Mesodermal cell (in vitro differentiated cells): ENCODE data around the gene SARS2.

ENCODE experiments used
- H3K27ac ChIP-seq: 2 replicates; pipeline ENCODE4 v1.7.0; 2013; ENCODE audit warnings: mild to moderate bottlenecking, low read depth, low read length, moderate library complexity; ENCODE audit not compliant: severe bottlenecking
- H3K36me3 ChIP-seq: 2 replicates; pipeline ENCODE4 v1.7.1; 2013; ENCODE audit warnings: mild to moderate bottlenecking, low read length, moderate library complexity; ENCODE audit not compliant: control insufficient read depth, insufficient read depth
- H3K4me1 ChIP-seq: one replicate; pipeline ENCODE4 v1.7.1; 2013; ENCODE audit warnings: mild to moderate bottlenecking, low read length; ENCODE audit not compliant: insufficient read depth, control insufficient read depth, poor library complexity, severe bottlenecking
- H3K4me3 ChIP-seq: 2 replicates; pipeline ENCODE4 v1.7.0; 2013; ENCODE audit warnings: low read length, control low read depth, mild to moderate bottlenecking; ENCODE audit not compliant: insufficient read depth, poor library complexity, severe bottlenecking; ENCODE audit errors: extremely low read depth
- H3K9me3 ChIP-seq: 2 replicates; pipeline ENCODE4 v1.7.1; 2013; ENCODE audit warnings: mild to moderate bottlenecking, low read length, moderate library complexity; ENCODE audit not compliant: control insufficient read depth
- WGBS, 2 experiments: methylation state at CpG; one replicate each; pipeline ENCODE4 v1.1.5; 2013; ENCODE audit warnings: missing lambda C conversion rate in 2 of 2; ENCODE audit not compliant: insufficient coverage in 2 of 2; 5-methylcytosine and 5-hydroxymethylcytosine counted together

SARS2 gene

DNA sequence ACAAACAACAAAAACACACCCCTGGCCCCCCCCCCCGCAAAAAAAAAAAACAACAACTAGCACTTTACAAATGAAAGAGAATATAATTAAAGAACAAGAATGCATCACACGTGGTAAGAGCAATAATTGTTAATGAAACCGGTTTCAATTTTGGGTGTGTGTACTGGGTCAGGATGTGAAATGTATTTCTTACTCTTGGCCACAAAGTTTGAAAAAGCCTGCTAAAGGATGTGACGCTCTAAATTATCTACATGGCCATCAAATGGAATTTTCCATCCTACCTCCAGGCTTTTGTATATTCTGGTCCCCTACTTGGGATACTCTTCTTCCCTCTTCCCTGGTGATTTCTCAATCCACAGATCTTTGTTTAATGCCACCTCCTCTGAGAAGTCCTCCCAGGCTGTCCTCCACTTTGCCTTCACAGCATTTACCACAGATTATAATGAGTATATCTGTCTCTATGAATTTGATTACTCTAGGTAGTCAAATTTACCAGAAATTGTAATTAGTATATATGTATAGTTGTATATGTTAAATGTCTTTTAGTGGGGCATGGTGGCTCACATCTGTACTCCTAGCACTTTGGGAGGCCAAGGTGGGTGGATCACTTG is 2.1 kb downstream of the SARS2 start:
- 93 to 100% methylated on average over 1 to 2 of the region's 4 CpGs for WGBS, 2 experiments
- H3K4me3 ChIP-seq, result no peak overlapping the region
- H3K36me3 ChIP-seq, result peaks cover 46% of the 10 kb centered on the region
- H3K4me1 ChIP-seq, result peaks cover 4% of the 10 kb centered on the region
- H3K27ac ChIP-seq, result no peak overlapping the region
- peaks cover 2% of the 10 kb centered on the region for H3K9me3 ChIP-seq

DNA sequence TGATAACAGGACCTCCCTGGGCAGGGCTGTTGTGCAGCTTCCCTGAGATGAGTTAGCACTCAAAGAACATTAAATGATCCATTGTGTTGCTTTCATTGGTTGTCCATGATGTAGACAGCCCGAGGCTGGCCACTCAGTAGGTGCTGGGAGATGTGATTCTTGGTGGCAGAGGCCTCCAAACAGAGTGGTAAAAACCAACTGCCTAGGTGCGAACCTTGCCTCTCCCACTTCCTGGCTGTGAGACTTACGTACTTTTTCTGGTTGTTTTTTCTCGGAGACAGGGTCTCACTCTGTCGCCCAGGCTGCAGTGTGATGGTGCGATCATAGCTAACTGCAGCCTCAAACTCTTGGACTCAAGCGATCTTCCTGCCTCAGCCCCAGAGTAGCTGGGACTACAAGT is 6.2 kb downstream of the SARS2 start:
- WGBS, 2 experiments, result 97 to 98% methylated on average over 7 of the region's 7 CpGs
- H3K36me3 ChIP-seq, result peaks cover 45% of the 10 kb centered on the region

DNA sequence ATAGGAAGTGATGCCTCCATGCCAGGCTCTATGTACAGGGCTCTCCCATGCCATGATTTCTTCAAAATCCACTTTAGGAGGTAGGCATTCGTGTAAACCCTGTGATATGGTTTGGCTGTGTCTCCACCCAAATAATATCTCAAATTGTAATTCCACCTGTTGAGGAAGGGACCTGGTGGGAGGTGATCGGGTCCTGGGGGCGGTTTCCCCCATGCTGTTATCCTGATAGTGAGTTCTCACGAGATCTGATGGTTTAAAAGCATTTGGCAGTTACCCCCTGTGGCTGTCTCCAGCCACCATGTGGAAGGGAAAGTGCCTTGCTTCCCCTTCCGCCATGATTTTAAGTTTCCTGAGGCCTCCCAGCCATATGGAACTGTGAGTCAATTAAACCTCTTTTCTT is 8.1 kb downstream of the SARS2 start:
- no peak overlapping the region for H3K4me3 ChIP-seq
- H3K27ac ChIP-seq, result no peak overlapping the region
- peaks cover 40% of the 10 kb centered on the region for H3K36me3 ChIP-seq
- 94 to 95% methylated on average over 2 to 4 of the region's 5 CpGs for WGBS, 2 experiments
- no peaks in the 10 kb centered on the region for H3K4me1 ChIP-seq
- H3K9me3 ChIP-seq, result no peaks in the 10 kb centered on the region

More for the DNA sequence above, 6.2 kb downstream of the SARS2 start:
- Histone ChIP-seq H3K4me1 (no peaks in the 10 kb centered on the region), H3K4me3 (no peak overlapping the region), H3K9me3 (no peaks in the 10 kb centered on the region), H3K27ac (no peak overlapping the region)

DNA sequence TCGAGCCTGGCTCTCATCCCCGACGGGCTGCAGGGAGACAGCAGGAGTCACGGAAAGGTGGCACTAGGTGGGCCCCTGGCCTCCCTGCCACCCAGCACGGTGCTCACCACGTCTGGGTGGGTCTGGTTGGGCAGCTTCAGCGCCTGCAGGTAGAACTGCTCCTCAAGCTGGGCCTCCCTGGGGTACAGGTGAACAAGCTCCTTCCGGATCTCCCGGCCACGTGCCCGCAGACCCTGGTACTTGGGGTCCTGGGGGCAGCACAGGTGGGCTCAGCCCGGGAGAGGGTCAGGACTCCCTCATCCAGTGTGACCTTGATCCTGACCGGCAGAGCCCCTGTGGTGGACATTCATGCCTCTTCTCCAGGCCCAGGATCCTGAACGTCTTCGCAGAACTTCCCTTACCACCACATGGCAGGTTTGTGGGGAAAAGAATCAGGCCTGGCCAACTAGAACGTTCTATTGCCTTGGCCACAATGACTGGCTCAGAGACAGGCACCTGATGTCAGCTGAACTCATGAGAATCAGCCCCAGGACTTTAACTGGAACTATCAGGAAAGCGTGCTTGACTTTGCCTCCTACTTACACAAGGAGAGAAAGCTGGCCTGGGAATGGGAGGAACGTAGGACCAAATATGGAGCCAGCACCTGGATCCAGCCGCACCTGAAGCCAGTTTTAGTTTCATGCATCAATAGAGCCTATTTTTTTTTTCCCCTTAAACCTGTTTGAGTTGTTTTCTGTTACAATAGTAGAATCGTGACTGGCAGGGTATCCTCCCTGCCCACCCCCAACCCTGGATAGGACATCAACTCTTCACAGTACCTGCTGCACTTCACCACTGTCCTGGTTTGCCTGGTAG is 8.9 kb downstream of the SARS2 start:
- Histone ChIP-seq H3K4me3 (no peak overlapping the region), H3K4me1 (no peaks in the 10 kb centered on the region), H3K27ac (no peak overlapping the region), H3K9me3 (no peaks in the 10 kb centered on the region), H3K36me3 (peaks cover 40% of the 10 kb centered on the region)
- 96 to 98% methylated on average over 15 to 16 of the region's 20 CpGs for WGBS, 2 experiments

DNA sequence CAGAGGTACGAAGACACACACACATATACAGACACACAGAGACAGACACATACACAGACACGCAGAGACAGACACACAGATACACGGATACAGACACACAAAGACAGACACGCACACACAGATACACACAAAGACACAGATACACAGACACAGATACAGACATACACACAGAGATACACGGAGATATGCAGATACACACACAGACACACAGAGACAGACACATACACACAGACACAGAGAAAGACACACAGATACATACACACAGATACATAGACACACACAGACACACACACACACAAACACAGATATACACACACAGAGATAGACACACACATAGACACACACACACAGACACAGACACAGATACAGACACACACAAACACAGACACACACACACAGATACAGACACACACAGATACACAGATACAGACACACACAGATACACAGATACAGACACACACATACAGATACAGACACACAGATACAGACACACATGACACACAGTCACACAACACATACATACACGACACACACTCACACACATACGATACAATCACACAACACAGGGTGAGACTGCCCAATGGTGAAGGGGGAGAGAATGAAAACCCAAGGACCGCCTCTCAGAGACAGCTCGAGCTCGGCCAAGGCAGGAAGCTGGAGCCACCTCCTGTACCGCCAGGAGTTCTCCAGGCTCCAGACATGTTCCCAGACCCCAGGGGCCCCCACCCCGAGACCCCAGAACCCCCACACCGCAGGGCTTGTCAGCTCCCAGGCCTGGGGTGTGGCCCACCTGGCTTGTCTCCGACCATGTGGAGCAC is 9.8 kb downstream of the SARS2 start:
- WGBS, 2 experiments, result 87 to 90% methylated on average over 8 to 9 of the region's 14 CpGs
- Histone ChIP-seq H3K36me3 (peaks cover 34% of the 10 kb centered on the region), H3K4me3 (no peak overlapping the region), H3K9me3 (no peaks in the 10 kb centered on the region), H3K27ac (no peak overlapping the region), H3K4me1 (no peaks in the 10 kb centered on the region)

DNA sequence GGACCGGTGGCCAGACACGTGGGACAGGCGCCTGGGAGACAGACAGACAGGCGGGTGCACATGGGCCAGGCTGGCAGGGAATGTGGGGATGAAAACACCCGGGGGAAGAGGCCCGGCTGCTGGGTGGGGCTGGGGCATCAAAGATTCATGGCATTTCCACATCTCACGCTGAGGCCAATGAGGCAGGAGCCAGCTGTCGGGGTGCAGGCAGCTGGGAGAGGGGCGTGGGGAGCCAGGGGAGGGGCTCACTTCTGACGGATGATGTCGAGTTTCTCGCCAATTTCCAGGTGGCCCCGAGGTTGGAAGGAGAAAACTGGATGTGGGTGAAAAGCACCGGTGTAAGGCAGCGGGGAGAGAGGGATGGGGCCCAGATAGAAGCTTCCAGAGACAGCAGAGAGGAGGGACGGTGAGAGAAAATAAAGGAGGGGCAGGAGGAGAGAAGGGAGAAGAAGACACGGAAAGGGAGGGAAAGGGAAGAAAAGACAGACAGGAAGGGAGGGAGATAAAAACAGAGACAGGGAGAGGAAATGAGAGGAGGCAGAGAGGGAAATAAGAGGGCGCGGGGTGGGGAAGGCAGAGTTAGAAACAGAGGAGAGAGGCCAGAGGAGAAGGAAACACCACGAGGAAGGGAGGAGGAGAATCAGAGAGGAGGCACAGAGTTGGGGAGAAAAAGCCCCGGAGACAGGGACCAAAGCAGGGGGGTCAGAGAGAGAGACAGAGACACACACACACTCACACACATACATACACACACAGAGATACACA is 10.5 kb downstream of the SARS2 start:
- Histone ChIP-seq H3K9me3 (no peaks in the 10 kb centered on the region), H3K4me1 (no peaks in the 10 kb centered on the region), H3K36me3 (peaks cover 28% of the 10 kb centered on the region), H3K4me3 (no peak overlapping the region), H3K27ac (no peak overlapping the region)
- WGBS, 2 experiments, result 93 to 95% methylated on average over 19 to 20 of the region's 21 CpGs

DNA sequence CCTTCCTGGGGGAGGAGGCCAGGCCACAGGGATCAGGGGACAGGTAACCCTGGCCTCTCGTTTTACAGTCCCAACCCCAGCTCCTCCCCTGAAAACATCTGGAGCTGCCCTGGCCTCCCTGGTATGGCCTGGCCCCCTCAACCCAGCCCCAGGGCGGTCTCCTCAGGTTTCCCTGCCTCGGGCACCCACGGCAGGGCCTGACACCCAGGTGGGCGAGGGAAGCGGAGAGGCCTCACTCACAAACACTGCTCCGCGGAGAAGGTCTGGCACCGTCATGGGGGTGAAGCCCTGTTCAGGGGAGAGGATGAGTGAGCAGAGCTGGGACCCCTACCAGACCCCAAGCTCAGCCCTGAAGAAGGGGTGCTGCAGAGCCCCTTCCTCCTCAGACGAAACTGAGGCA is 12.0 kb downstream of the SARS2 start:
- Histone ChIP-seq H3K36me3 (peaks cover 15% of the 10 kb centered on the region), H3K4me3 (no peak overlapping the region), H3K9me3 (no peaks in the 10 kb centered on the region), H3K27ac (no peak overlapping the region), H3K4me1 (no peaks in the 10 kb centered on the region)
- 80 to 93% methylated on average over 2 to 9 of the region's 10 CpGs for WGBS, 2 experiments

DNA sequence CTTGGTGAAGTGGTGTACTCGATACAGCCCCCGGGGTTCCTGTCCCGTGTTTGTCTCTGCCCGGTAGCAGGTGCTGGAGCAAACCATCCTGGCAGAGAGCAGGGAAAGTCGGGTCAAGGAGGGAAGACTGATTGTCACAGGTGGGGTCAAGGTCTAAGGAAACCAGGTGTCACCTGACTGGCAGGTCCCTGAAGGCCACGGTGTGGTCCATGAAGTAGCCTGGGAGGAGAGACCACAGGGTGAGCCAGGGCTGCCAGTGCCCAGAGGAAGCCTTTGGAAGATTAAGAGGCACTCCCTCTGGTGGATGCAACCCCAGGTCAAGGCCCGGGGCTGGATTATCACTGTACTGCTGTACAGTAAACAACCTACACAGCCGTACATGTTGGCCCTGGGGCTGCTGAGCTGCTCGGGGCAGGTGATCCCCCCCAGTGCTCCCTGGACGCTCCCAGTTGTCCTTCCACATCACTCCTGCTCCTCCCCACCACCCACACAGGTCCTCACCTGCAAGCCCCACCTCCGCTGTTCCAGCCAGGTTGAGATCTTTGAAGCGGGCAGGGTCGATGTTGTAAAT is 12.6 kb downstream of the SARS2 start:
- peaks cover 14% of the 10 kb centered on the region for H3K36me3 ChIP-seq
- H3K4me3 ChIP-seq, result no peak overlapping the region
- H3K27ac ChIP-seq, result no peak overlapping the region
- H3K4me1 ChIP-seq, result no peaks in the 10 kb centered on the region
- H3K9me3 ChIP-seq, result no peaks in the 10 kb centered on the region
- 93 to 94% methylated on average over 8 to 10 of the region's 13 CpGs for WGBS, 2 experiments

DNA sequence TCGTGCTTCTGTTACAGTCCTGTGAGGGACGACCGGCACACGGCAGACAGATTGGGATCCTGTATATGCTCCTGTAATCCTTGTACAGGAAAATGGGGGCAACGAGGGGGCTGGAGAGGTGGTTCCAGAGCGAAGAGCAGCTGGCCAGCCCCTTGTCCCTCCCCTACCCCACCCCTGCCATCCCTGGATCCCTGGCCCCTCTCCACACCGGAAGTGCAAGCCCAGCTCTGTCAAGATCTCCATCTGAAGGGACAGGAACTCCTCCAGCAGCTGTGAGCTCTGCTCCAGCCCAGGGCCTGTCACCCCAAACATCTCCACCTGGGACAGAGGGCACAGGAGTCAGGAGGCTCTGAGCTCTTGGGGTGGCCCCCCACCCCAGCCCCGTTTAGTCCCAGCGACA is 13.0 kb downstream of the SARS2 start:
- 94 to 98% methylated on average over 3 to 7 of the region's 9 CpGs for WGBS, 2 experiments

More for the DNA sequence above, 13.0 kb downstream of the SARS2 start:
- no peaks in the 10 kb centered on the region for H3K4me1 ChIP-seq
- peaks cover 12% of the 10 kb centered on the region for H3K36me3 ChIP-seq
- no peak overlapping the region for H3K4me3 ChIP-seq
- no peaks in the 10 kb centered on the region for H3K9me3 ChIP-seq
- no peak overlapping the region for H3K27ac ChIP-seq
